NCI-H2029 (cell line): ENCODE data around the gene NINL.

Experiments used
- DNase-seq: peaks from one replicate; lab custom pipeline; 2025; lab: John Stamatoyannopoulos, UW

The NINL gene

DNA sequence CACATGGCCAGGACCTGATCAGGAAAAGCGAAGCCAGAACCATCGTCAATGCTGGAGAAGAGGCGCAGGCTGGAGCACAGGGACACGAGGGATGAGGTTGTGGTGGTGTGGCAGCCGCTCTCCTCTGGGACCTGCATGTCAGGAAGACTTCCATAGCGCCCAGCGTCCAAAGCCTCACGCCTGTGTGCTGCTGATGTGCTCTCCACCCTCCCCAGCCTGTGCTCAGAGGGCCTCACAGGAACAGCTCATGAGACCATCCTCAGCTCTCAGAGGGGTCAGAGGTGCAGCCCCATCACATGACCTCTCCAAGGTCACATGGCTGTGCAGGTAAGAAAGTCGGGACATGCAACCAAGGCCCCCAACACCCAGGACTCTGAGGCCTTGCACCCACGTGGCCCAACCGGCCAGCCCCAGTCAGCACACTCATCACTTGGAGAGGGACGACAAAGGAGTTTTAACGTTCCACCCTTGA is 84.4 kb downstream of the NINL start:
- DNase-seq, result no peak

DNA sequence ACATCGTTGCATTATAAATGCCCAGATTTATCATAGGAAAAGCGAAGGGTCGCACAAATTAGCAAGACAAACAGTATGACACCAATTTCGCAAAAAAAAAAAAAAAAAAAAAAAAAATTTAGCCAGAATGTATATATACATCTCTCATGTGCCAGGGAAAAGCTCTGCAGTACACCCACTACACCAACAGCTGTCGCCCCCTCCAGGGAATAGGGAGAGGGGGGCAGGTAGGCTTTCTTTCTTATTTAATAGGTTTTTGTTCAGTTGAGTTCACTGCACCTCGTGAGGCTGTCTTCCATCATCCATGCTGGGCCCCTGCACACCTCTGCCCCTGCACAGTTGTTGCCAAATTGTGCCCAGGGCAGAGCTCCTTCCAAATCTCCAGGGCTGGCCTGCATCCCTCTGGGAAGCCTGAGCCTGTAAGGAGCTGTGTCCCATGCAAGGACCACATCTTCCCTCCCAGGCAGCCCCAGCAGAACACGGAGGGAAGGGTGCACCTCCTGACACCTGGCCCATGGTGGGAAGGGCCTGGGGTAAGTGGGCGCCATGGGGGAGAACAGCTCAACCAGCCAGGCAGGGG is 85.4 kb downstream of the NINL start:
- DNase-seq, result no peak

DNA sequence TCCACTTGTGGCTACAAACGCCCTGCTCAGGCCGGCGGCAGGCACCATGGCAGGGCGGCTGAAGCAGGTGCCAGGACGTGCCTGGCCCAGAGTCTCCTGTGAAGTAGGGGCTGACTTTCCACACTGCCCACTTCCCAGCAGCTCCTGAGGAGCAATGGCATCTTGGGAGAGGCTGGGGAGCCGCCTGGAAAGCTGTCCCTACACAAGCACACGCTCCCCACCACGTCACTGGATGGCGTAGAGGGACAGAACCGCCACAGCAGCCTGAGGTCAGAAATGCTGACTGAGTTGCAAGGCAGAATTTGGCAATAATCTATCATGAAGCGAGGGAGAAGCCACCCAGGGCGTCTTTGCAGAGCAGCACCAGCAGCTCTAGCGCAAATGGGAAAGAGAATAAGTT is 86.3 kb downstream of the NINL start:
- DNase-seq, result no peak

DNA sequence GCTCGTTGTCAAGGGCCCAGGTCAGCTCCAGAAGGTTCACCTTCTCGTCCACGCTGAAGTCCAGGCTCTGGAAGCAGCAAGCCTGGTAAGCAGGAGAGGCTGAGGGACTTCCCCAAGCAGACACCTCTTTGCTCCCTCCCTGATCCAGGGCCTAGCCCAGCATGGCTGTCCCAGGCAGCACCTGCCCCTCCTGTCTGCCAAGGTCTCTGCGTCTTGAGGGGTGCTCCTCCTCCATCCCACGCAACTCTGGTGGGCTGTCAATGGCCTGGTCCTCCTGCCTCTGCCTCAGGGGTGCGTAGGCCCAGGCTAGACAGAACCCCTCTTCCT is 87.1 kb downstream of the NINL start:
- DNase-seq, result no peak

DNA sequence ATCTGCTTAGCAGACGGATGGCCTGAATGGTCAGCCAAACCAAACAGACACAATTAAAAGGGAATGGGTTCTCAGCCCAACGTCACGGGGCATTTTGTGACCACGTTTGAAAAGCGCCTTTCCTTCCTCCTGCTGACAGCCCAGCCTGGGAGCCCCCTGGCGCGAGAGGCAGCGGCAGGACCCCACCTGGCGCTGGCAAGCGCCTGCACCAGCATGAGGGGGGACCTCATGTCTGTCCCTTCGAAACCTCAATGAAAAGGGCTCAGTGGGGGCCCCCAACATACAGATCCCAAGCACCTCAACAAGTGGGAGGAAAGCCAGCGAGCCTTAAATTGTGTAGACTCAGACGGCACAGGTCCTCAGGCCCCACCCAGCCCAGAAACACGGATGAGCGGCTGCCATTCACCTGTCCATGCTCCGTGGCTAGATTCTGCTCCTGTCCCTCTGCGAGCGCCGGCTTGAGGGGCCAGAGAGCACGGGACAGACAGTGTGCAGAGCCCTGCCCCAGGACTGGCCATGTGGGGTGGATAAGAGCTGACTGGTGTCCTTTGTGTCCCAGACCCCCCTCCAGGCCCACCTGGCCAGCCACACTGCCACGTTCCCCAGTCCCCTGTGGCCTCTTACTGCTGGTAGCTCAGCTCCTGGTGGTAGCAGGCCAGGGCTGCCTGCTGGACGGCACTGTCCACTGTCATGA is 87.6 kb downstream of the NINL start:
- DNase-seq, result no peak

DNA sequence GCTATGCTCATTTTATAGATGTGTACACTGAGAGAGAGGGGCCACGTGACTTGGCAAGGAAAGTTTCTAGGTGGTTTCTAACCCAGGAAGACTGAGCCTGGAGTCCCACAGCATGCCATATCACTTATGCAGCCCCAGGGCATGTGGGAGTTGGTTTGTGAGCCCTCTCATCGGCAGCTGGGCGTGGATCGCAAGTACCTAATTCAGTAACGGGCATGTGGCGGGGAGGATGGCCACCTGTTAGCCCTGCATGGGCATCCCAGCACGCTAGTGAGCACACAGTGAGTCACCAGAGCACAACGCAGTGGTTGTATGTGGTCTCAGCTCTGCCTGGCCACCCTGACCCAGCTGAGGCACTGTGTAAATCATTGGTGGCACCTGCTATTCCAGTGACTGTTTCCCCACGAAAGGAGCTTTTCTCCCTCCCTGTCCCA is 88.3 kb downstream of the NINL start:
- no peak for DNase-seq

DNA sequence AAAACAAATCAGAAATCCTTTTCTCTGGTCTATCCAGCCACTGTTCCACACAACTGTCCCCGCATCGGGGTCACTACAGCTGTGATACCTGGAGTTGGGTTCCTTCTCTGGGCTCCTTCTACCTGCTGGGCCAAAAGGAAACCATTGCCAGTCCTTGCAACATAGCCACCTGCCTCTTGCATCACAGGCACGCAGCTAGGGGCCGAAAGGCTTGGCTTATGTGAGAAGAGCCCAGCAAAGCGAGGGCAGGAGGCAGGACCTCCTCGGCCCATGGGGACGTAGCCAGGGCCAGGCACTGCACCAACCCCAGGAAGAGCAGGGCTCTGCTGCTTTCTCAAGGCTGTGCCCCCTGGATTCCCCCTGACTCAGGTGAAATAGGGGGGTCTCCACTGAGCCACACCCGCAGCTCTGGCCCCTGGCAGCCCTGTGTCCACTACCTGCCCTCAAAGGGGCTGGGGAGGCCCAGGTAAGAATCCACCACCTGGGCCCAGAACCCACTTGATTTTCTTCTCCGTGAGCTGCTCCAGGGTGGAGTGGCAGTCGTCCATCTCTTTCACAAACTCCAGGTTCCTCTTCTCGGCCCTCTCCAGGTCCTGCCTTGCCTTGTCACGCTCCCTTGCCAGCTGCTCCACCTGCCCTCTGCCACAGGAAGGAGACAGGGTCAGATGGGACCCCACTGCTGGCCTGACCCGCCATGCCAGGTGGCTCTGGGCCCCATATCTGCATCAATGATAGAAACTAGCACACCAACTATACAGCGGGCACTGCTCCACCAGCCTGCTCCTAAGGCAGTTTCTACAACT is 89.0 kb downstream of the NINL start:
- no peak for DNase-seq

DNA sequence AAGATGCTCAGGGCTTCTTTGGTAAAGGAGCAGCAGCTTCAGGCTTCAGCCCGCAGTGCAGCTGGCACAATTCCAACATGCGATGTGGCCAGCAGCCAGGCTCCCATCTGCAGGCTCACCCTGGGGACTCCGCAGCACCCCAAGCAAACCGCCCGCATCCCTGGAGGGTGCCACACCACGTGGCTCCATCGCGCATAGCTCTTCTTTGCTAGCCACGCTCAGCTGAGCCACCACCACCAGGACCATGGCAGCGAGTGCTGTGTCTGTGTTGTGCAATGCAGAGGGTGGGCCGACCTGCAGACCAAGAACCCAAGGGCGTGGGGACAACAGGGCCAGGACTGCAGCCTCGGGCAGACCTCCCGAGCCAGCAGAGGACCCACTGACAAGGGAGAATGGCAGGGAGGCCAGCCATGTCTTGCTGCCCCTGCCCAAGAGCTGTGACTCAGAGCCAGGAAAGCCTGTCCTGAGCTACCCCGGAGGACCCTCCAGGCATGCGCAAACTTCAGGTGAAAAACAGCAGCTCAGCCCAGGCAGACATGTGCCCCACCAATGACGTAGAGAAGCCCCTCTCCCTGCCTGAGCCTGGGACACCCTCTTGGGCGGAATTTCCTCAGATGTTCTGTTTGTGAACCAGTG is 90.0 kb downstream of the NINL start:
- no peak for DNase-seq

DNA sequence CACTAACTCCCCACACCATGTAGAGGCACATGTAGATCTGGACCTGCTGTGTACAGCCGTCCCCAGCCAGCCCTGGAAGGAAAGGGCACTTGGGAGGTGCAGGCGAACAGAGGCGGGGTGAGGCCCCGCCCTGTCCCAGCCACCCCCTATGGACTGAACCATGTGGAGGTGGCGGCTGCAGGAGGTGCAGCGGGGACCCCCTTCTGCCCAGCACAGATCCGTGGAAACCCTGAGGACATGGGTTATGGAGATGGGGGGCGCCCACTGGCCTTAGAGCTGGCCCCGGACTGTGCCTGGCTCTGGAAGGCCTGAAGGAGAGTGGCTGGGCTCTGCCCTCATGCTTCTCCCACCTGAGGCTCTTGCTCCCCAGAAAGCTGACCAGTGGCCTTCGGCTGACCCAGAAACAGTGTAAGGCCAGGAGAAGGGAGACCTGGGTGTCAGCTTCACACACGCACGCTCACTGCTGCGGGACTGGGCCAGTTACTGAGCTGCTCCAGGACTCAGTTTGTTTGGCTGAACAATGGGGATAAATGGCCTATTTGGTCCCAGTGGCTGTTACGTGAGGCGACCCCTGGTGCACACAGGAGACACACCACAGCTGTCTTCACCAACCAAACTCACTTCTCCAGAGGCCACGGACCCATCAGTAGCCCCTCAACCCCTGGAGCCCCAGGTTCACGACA is 90.7 kb downstream of the NINL start:
- no peak for DNase-seq

DNA sequence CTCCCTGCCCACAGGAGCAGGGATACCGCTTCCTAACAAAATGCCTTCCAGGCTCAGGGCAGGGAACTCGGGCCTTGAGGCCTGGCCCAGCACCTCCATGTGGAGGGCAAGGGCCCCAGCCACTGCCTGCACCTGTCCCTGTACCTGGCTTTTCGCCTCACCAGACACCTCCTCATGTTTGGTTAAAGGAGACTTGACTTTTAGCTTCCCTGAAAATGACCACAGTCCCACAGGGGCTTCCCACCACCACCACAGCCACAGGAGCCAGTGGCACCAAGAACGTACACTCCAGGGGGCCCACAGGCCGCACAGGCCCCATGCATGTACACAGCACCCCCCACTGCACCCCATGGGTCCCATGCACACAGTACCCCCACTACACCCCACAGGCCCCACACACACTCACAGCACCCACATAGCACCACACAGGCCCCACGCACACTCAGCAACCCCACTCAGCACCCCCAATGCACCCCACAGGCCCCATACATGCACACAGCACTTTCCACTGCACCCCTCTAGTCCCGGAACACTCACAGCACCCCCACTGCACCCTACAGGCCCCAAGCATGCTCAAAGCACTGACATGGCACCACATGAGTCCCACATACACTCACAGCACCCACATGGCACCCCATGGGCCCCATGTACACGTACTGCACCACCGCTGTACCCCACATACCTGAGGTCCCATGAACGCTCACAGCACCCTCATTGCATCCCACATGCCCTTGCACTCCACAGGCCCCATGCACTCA is 91.4 kb downstream of the NINL start:
- no peak for DNase-seq

DNA sequence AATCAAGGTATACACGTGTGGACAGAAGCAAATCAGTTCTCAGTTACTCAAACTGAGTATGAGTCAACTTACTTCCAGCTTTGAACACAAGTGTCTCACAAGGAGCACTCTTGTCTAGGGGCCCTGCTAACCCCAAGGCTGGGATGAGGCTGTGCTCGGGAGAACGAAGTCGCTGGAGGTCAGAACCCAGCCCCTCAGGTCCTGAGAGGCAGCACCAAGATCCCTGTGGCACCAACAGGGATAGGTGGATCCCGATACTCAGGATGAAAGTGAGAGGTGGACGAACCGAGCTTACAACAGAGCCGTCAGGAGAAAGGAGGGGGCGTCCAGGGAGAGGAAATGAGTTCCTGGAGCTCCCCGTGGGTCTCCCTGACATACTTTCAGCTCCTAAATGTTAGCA is 92.2 kb downstream of the NINL start:
- no peak for DNase-seq

DNA sequence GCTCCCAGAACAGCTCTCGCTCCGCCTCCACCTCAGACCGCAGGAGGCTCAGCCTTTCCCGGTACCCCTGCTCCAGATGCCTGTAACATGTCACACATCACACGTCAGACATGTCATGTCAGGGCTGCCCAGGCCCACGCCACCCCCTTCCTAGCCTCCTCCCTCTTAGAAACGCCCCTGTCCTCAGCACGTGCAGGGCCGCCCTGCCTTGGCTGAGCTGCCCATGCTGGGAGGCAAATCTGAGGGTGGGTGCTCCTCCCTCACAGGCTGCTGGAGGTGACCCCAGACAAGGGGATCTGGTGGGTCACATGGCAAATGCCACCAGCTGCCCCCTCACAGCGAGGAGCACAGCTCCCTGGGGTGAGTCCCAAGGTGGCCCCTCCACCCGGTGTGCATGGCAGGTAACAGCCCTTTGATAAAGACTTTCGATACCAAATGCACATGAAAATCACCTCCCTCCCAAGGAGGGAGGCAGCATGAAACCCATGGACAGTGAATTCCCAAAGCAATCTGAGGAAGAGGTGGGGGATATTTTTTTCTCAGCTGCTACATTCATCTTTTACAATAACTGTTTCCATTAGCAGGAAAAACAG is 93.8 kb downstream of the NINL start:
- no peak for DNase-seq

DNA sequence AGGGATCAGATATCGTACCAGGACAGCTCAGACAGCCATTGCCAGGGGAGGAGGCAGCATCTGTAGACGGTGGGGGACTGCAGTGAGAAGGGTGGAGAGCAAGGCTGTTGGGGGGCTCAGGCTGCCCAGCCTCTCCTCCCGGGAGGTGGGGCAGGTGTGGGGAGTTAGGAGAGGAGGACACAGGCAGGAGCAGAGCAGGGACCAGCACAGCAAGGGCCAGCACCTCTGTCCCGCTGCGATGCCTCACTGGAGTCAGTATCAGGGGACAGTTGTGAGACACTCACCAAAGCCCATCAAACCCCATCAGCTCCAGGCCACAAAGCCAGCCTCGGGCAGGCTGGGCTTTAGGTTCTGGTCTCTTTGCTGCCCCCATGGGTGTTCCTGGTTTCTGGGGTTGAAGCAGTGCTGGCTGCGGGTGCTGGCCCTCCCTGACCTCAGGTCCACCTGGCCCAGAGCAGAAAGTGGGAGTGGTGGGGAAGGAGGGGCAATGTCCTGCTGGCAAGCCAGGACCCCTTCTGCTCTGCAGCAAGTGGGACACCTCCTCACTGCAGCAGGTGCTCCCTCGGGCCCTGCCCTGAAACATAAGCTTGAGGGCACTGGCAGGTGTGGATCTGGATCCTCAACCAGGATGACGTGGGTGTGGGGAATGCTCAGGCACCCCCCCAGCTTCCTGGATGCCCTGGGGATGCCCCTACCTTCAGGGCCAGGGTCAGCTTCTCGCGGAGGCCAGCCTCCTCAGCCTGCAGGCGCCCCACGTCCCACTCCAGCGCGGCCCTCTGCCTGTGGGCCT is 94.5 kb downstream of the NINL start:
- no peak for DNase-seq

DNA sequence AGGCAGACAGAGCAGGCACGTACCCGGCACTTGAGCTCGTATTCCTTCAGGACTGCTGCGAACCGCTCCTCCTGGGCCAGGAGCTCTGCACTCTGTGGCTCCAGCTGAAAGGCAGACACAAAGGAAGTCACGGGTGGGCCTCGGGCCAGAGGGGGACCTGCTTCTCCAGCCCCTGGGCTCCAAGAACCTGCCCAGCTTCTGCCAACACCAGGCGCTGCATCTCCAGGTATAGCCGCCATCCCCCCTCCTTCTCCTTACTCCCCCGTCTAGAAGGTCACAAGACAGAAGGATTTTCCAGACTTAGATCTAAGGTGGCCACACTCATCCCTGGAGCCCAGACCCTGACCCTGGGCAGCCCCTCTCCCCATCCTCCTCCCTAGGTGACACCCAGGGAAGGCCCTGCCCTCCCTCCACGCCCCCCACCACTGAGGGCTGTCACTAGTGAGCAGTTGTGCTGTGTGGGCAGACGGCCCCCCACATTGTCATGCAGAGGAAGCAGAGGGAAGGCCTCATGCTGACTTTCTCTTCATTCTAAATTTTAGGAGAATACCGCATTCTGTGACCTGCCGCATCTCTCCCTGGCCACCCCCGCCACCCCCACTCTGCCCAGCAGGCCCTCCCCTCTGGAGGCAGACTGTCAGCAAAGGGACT is 96.0 kb downstream of the NINL start:
- no peak for DNase-seq

DNA sequence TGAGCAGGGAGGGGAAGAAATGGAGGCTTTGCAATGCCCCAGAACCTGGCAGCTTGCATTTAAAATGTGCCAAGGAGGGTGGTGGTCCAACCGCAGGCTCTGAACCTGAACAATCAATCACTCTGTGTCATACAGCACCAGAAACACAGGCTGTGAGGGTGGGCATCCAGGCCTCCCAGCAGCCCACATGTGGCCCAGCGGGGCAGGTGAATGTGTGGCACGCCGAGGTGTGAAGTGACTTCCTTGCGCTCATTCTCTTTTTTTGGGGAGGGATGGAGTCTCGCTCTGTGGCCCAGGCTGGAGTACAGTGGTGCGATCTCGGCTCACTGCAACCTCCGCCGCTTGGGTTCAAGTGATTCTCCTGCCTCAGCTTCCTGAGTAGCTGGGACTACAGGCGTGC is 97.4 kb downstream of the NINL start:
- DNase-seq, result no peak

DNA sequence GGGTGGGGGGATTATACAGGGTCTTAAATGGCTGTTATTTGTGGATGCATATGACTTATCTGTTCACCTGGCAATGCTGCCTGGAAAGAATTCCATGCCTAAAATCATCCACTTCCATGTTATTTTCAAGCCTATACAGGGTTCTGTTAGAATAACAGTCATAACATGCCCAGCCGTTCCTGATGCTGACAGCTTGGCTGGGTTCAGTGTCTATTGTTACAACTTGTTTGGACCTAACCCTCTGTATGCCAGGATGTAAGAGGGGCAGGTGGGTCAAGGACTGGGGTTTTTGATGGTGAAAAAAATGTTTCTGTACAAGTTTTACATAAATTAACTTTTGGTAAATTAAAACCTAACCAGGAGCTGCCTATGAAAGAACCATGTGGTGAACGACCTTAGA is 98.0 kb downstream of the NINL start:
- DNase-seq, result no peak

DNA sequence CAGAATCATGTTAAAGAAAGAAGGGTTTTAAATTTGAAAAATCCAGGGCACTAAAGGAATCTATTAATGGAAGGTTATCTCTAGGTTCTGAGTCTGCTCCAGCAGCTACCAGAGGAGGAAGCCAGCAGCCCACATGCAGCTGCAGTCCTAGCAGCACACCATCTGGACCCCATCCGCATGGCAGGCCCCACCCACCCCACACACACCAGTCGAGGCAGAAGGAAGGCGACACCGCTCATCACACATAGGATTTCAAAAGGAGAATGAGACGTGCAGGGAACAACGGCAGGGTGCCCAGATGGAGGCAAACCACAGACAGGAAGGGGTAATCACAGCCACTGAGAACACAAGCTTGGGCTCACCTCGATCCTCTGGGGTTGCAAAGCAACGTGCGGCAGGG is 99.0 kb downstream of the NINL start:
- DNase-seq, result no peak

DNA sequence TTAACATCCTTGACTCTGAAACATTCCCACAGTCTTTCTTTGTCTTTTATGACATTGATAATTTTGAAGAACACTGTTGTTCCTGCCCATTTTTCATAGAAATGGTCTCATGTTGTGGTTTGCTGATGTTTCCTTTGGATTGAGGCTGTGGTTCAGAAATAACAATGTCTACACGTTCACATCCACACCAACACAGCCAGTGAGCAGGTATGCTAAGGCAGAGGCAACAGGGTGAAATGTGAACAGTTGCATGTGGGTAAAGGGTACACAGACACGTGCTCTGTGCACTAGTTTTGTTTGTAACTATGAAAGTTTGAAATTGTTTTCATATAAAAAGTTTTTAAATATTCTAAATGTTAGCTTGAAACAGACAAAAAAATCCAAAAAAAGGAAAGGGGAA is 99.5 kb downstream of the NINL start:
- DNase-seq, result no peak

DNA sequence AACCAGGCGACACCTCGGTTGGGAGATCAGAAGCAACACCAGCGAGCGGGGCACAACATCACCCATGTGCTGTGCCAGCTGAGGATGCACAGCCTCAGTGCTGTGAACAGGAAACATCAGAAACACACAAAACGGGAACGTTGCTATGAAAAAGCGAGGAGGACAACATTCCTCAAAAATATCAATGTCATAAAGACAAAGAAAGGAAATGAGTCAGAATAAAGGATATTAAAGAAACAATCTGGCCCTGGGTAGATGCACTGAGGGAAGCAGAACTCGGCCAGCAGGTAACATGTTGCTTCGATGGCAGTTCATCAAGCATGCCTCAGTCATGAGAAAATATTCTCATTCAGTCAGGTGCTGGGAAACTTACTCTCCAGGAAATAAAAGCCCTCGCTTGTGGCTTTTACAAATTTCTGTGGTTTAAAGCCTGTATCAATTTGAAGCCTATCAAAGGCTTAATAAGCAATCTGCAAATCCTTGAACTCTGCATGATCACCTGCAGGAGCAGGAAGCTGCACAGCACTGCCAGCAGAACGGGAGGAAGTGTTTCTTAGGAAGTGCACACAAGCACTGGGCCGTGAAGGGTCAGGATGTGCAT is 100.3 kb downstream of the NINL start:
- no peak for DNase-seq
